Measurements from ENCODE around the gene NOX5. TPM values are rescaled to one million over a fixed set of nuclear protein-coding genes. Genes with fewer than 3 reads are reported as not detected.
A peak's percentile ranks its signal among the peaks of the same experiment; 100 is the strongest.
"Not testable (repeated sequence)": the region's sequence is repeated elsewhere in the genome, so short reads cannot be mapped to it uniquely, and the experiment has no call there.

The NOX5 gene
- total RNA-seq, 1 experiment from 2014 or later: 1.1 TPM

GRCh38 chr15:69056365-69056764 lies 41.9 kb downstream of the NOX5 start:
- peak; percentile 16 for DNase-seq (ENCODE audit: low read depth)

GRCh38 chr15:69058830-69059556 lies 44.5 kb downstream of the NOX5 start:
- DNase-seq (ENCODE audit: low read depth): peak; percentile 82

DNA sequence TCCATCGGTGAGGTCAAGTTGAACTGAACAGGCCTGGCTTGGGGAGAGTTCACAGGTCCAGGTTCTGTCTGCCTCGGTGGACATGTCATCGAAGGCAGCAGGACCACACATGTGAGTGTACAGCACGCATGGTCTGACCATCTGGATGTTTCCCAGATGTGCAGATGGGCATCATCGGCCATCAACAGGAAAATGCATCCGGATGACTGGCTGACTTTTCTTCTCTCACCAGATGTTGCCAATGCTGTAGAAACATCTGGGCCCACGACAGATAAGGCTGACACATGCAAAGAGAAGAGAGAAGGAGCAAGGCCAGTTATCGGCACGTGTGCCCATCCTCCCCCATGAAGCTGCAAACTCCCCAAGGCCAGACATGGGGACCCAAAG lies 45.1 kb downstream of the NOX5 start:
- no peak for DNase-seq (ENCODE audit: low read depth)

- no peak for DNase-seq (ENCODE audit: low read depth)
Observed at GRCh38 chr15:69060041-69060481, 45.6 kb downstream of the NOX5 start.

DNA sequence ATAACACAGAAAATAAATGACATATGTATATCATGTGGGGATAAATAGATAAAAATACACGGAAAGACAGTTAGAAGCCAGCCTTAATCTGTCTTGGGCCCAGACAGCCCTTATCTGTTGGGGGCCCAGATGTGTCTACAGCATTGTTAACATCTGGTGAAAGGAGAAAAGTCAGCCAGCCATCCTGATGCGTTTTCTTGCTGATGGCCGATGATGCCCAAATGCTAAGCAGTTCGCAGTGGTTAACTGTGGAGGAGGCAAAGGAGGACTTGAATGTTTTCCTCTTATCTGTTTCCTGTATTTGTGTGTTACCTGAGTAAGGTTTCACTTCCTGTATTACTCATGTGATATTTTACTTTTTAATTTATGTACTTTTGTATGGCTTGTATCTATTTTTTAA lies 46.2 kb downstream of the NOX5 start:
- no peak for DNase-seq (ENCODE audit: low read depth)

DNA sequence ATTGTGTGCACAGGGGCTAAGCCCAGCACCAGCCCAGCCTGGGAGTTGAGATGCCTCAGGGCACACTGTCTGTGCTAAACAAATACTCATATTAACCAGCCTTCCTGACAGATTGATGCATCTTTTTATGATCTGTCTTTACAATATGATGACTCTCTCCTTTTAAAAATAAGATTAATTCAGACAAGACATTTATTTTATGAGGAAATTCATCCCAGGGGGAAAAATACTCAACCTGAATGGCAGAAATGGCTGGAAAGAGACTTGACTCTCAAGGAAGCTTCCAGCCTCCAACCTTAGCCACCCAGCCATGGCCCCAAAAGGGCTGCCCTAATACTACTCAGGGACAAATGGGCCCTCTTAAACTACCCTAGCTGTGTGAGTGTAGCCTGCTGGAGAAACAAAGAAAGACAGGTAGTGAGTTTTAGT lies 46.9 kb downstream of the NOX5 start:
- no peak for DNase-seq (ENCODE audit: low read depth)

DNA sequence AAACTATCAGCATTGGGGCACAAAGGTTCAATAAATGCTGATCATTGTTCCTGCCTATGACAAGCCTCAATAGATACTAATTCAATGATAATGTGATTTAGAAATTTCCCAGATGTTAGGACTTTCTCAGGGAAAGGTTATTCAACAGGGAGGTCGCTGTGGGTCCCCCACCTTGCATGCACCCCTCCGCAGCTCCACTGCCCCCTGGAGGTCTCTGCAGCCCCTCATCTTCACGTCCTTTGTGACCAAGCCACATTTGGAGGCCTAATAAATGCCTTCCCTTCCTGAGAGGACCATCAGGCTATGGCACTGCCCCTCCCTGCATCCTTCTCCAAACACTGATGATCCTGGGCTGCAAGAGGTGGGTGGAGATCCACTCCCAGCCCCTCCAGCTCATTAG lies 50.2 kb downstream of the NOX5 start:
- no peak for DNase-seq (ENCODE audit: low read depth)

DNA sequence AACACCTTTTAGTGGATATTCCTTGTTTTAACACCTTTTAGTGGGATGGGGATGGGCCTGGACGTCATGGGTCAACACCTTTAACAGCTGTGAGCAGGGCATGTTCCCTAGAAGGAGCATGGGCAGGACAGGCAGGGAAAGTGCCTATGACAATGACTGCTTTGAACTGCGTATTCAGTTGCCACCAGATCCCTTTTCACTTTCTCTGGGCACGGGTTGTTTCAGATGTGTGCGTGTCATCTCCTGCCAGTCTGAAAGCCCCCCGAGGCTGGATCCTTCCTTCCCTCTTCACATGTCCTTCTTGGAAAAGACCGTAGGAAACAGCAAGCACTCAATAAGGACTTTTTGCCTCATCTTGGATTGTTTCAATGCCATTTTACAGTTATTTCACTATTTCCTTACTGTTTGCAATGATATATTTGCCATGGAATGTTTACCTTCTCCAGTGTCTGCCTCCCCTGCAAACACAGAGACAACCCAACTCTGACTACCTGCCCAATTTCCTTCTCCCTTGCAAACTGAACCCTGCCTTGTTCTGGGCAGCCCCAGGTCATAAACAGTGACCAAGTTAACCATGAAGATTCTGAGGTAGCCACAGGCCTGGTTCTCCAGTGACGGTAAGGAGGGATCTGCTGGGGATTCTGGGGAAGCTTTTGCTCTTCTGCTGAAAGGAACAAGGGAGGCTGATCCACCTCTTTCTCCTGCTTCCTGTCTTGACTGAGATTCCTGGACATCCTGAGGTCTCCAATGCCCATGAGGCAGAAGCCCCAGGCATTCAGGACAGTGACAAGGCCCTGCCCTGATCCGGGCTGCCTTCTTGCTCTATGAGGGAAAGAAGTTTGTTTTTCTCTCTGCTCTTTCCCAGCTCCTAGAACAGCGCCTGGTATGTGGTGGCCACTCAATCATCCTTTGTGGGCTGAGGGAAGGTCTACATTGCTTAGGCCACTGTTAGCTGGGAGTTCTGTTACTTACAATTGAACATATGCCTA lies 51.8 kb downstream of the NOX5 start:
- DNase-seq (ENCODE audit: low read depth): no peak

DNA sequence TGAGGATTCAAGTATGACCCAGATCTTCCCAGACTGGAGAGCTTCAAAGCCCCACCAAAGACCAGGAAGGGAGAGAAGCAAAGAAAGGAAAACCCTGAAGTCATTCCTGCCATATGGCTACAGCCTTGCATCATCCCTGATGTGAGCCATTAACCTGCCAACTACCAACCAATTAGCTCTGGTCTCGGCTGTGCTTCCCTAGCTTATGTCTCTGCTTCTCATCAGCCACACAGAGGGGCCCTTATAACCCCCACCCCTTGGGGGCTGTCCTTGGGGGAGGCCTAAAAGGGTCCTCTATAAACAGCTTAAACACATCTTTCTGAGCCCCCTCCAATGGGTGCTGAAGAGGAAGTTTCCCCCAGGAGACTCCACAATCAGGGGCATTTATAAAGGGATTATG lies 52.8 kb downstream of the NOX5 start:
- no peak for DNase-seq (ENCODE audit: low read depth)

DNA sequence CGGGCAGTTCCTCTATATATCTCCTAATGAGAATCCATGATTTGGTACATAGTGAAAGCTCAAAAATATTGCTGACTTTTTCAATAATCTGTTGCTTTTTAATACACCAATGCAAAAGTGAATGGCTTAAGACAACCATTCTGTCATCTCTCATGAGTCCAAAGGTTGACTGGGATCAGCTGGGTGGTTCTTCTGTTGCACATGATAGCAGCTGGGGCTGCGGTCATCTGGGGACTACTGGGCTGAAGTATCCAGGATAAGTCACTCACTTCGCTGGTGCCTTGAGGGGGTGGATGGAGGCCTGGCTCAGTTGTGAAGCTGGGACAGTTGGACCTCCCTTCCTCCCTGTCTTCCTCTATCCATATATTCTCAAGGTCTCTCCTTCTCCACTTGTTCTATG lies 53.7 kb downstream of the NOX5 start:
- no peak for DNase-seq (ENCODE audit: low read depth)

DNA sequence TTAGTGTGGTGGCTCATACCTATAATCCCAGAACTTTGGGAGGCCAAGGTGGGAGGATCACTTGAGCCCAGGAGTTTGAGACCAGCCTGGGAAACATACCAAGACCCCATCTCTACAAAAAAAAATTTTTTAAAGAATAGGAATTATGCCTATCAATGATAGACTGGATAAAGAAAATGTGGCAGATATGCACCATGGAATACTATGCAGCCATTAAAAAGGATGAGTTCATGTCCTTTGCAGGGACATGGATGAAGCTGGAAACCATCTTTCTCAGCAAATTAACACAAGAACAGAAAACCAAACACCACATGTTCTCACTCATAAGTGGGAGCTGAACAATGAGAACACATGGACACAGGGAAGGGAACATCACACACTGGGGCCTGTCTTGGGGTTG lies 54.8 kb downstream of the NOX5 start:
- DNase-seq (ENCODE audit: low read depth): not testable (repeated sequence)

DNA sequence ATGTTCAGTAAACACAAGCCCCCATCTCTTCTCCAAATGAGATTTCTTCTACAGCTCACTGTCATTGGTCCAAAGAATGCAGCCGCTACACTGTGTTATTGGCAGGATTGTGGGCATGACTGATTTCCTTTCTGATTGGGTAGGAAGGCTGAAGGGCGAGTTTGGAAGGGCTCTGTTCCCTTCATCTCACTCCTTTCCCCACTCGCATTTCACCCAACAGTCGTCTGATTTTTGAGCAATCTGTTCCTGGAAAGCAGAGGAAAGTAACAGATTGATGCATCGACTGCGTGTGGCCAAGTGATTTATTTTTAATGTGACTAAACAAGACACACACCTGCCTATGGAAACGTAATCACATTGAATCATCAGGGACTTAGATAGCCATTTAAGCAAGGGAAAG lies 55.5 kb downstream of the NOX5 start:
- no peak for DNase-seq (ENCODE audit: low read depth)

- no peak for DNase-seq (ENCODE audit: low read depth)
Observed at GRCh38 chr15:69070396-69070795, 55.9 kb downstream of the NOX5 start.

GRCh38 chr15:69071260-69071659 lies 56.8 kb downstream of the NOX5 start:
- no peak for DNase-seq (ENCODE audit: low read depth)

DNA sequence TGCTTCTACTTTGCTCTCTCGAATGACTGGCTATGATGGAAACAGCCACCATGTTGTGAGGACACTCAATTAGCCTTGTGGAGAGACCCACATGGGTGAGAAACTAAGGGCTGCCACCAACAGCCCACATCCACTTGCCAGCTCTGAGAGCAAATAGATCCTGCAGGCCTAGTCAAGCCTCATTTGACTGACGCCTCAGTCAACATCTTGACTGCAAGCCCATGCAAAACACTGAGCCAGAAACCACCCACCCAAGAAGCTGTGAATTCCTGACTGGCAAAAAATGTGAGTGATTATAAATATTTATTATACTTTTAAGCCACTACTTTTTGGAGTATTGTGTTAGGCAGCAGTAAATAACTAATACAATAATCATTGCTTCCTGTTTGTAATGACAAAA lies 58.4 kb downstream of the NOX5 start:
- DNase-seq (ENCODE audit: low read depth): no peak

DNA sequence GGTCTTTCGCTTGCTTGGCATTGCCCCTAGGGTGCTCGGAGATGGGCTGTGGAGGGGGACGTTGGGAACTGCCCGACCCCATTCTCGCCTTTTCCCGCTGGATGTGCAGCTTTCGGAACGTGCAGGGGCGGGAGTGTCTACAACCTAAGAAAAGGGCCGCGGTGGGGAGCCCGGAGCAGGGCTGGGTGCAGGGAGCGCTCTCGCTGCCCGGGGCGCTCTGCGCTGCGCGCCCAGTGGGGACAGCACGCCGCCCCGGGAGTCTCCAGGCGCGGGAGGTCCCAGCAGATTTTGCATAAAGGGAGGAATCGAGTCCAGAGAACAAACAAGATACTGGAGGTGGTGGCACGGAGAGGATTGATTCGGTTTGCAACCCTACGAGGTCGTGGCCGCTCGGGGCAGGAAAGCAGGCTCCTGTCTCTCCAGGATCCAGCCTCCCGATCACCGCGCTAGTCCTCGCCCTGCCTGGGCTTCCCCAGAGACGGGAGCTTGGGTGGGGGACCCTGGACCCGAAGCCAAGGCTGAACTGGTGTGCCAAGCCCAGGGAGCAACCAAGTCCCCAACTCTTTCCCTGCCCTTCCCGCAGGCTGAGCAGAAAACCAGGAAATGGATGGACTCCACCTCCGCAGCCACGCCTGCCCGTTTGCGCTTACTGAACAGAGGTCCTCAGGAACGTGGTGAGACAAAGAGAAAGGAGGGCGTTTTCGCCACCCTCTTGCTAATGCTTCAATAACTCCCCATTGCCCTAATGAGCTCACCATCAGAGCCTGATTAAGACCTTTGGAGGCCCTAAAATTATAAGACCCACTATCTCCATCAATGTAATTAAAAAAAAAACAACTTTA lies 59.7 kb downstream of the NOX5 start:
- peak; percentile 72 for DNase-seq (ENCODE audit: low read depth)

- DNase-seq (ENCODE audit: low read depth): peak; percentile 18
Observed at GRCh38 chr15:69074843-69075224, 60.3 kb downstream of the NOX5 start.

DNA sequence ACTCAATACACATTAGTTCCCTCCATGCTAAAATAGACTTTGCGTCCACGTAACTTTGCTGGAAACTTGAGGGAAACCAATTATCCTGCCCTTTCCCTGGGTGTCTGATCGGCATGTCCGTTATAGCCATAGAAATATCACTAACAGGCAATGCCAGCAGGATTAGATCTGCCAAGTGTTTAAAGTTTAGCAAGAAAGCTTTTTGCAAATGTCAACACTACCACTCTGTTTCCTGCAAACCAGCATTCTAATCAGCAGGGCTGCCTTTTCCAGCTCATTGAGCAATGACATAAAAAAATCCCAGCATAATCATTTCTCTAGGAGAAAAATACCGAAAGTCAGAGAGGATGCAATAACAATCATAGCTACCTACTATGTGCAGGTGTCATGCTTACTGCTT lies 60.9 kb downstream of the NOX5 start:
- DNase-seq (ENCODE audit: low read depth): no peak

GRCh38 chr15:69076756-69077155 lies 62.3 kb downstream of the NOX5 start:
- no peak for DNase-seq (ENCODE audit: low read depth)

DNA sequence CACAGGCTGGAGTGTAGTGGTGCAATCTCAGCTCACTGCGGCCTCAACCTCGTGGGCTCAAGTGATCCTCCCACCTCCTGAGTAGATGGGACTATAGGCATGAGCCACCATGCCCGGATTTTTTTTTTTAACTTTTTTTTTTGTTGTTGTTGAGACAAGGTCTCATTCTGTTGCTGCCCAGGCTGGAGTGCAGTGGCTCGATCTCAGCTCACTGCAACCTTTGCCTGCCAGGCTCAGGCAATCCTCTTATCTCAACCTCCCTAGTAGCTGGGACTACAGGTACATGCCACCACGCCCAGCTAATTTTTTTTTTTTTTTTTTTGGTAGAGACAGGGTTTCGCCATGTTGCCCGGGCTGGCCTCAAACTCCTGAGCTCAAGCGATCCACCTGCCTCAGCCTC lies 64.1 kb downstream of the NOX5 start:
- no peak for DNase-seq (ENCODE audit: low read depth)

GRCh38 chr15:69080295-69081248 lies 66.1 kb downstream of the NOX5 start:
- DNase-seq (ENCODE audit: low read depth): peak; percentile 75
